HEK293 (cell line): ENCODE data around the gene FAM240A.

Experiments
- CTCF ChIA-PET: fragments of 350-600 bp; formaldehyde crosslinking; extraction: SDS; loops from one replicate; lab custom pipeline; 2021; ENCODE audit warnings: antibody characterized with exemption; lab: Yijun Ruan, JAX
- POLR2A ChIA-PET: fragments of 300-600 bp; formaldehyde crosslinking; extraction: SDS; loops from one replicate; lab custom pipeline; 2020; ENCODE audit warnings: antibody characterized with exemption, inconsistent platforms; lab: Yijun Ruan, JAX
- H3K27ac ChIP-seq: fragments of 200-500 bp; sonication (Bioruptor generic); 2 replicates; pipeline ENCODE4 v1.5.1; 2014; ENCODE audit warnings: low read depth, low read length, control low read depth, inconsistent platforms; ENCODE audit errors: extremely low read depth
- H3K36me3 ChIP-seq, 2 experiments: fragments of 200-500 bp in 1 of 2; sonication (Bioruptor generic) in 1 of 2; 1 replicate in 1 of 2; 2 replicates in 1 of 2; pipeline ENCODE4 v1.5.1; 2014 to 2017; ENCODE audit warnings: inconsistent platforms in 2 of 2, low read length in 2 of 2; ENCODE audit not compliant: control insufficient read depth in 2 of 2, insufficient read depth in 1 of 2
- H3K4me1 ChIP-seq: fragments of 200-500 bp; sonication (Bioruptor generic); 2 replicates; pipeline ENCODE4 v1.5.1; 2014; ENCODE audit warnings: mild to moderate bottlenecking, low read length, inconsistent platforms; ENCODE audit not compliant: control insufficient read depth, insufficient read depth
- H3K4me3 ChIP-seq: 2 replicates; pipeline ENCODE4 v1.5.1; 2011; ENCODE audit warnings: low read depth, mild to moderate bottlenecking, control low read depth, low read length, moderate library complexity
- H3K9me3 ChIP-seq: fragments of 200-500 bp; sonication (Bioruptor generic); 2 replicates; pipeline ENCODE4 v1.5.1; 2014; ENCODE audit warnings: low read depth, low read length, inconsistent platforms; ENCODE audit not compliant: control insufficient read depth, insufficient read depth
- AEBP2 ChIP-seq: fragments of 450-650 bp; formaldehyde crosslinking; IDR thresholded peaks from 2 replicates; pipeline ENCODE4 v1.5.1; 2016; ENCODE audit warnings: missing biosample characterization, missing genetic modification characterization, borderline replicate concordance
- CTCF ChIP-seq: fragments of 450-650 bp; formaldehyde crosslinking; IDR thresholded peaks from 2 replicates; pipeline ENCODE4 v1.5.1; 2016; ENCODE audit warnings: missing biosample characterization, missing genetic modification characterization
- KLF1 ChIP-seq: fragments of 450-650 bp; formaldehyde crosslinking; IDR thresholded peaks from 2 replicates; pipeline ENCODE4 v1.5.1; 2016; ENCODE audit warnings: missing biosample characterization, missing genetic modification characterization
- OVOL3 ChIP-seq: fragments of 450-650 bp; formaldehyde crosslinking; IDR thresholded peaks from 2 replicates; pipeline ENCODE4 v1.5.1; 2016; ENCODE audit warnings: missing biosample characterization, missing genetic modification characterization
- PATZ1 ChIP-seq: fragments of 450-650 bp; formaldehyde crosslinking; IDR thresholded peaks from 2 replicates; pipeline ENCODE4 v1.5.1; 2016; ENCODE audit warnings: missing biosample characterization, missing genetic modification characterization
- PBX3 ChIP-seq: sonication (generic); formaldehyde crosslinking; IDR thresholded peaks from 2 replicates; pipeline ENCODE4 v1.8.1; 2022; ENCODE audit warnings: mild to moderate bottlenecking, moderate library complexity, missing genetic modification reagents
- PRDM6 ChIP-seq: fragments of 450-650 bp; formaldehyde crosslinking; IDR thresholded peaks from 2 replicates; pipeline ENCODE4 v1.5.1; 2017; ENCODE audit warnings: missing biosample characterization, missing genetic modification characterization
- YY1 ChIP-seq: fragments of 450-650 bp; formaldehyde crosslinking; IDR thresholded peaks from 2 replicates; pipeline ENCODE4 v1.5.1; 2018; ENCODE audit warnings: missing biosample characterization, missing genetic modification characterization
- ZBTB21 ChIP-seq: fragments of 450-650 bp; formaldehyde crosslinking; IDR thresholded peaks from 2 replicates; pipeline ENCODE4 v1.5.1; 2017; ENCODE audit warnings: missing biosample characterization, missing genetic modification characterization
- ZFP41 ChIP-seq: fragments of 450-650 bp; formaldehyde crosslinking; IDR thresholded peaks from 2 replicates; pipeline ENCODE4 v1.5.1; 2016; ENCODE audit warnings: missing biosample characterization, missing genetic modification characterization, borderline replicate concordance
- ZNF114 ChIP-seq: fragments of 450-650 bp; formaldehyde crosslinking; IDR thresholded peaks from 2 replicates; pipeline ENCODE4 v1.5.0; 2017; ENCODE audit warnings: missing biosample characterization, missing genetic modification characterization
- ZNF175 ChIP-seq: fragments of 450-650 bp; formaldehyde crosslinking; IDR thresholded peaks from 2 replicates; pipeline ENCODE4 v1.5.1; 2016; ENCODE audit warnings: missing biosample characterization, missing genetic modification characterization
- ZNF202 ChIP-seq: fragments of 450-650 bp; formaldehyde crosslinking; IDR thresholded peaks from 2 replicates; pipeline ENCODE4 v1.5.1; 2016; ENCODE audit warnings: missing biosample characterization, missing genetic modification characterization, borderline replicate concordance
- ZNF211 ChIP-seq: fragments of 450-650 bp; formaldehyde crosslinking; IDR thresholded peaks from 2 replicates; pipeline ENCODE4 v1.5.1; 2016; ENCODE audit warnings: low read depth, missing biosample characterization, missing genetic modification characterization
- ZNF341 ChIP-seq: fragments of 450-650 bp; formaldehyde crosslinking; IDR thresholded peaks from 2 replicates; pipeline ENCODE4; 2016; ENCODE audit warnings: low read depth, missing biosample characterization, missing genetic modification characterization
- ZNF391 ChIP-seq: fragments of 450-650 bp; formaldehyde crosslinking; IDR thresholded peaks from 2 replicates; pipeline ENCODE4 v1.5.1; 2016; ENCODE audit warnings: low read depth, missing biosample characterization, missing genetic modification characterization, borderline replicate concordance
- ZNF404 ChIP-seq: fragments of 450-650 bp; formaldehyde crosslinking; IDR thresholded peaks from 2 replicates; pipeline ENCODE4 v1.5.1; 2017; ENCODE audit warnings: missing biosample characterization, missing genetic modification characterization
- ZNF513 ChIP-seq: fragments of 450-650 bp; IDR thresholded peaks from 2 replicates; pipeline ENCODE4 v1.5.1; 2018; ENCODE audit warnings: missing biosample characterization, missing genetic modification characterization
- ZNF514 ChIP-seq: fragments of 450-650 bp; formaldehyde crosslinking; IDR thresholded peaks from 2 replicates; pipeline ENCODE4 v1.5.1; 2016; ENCODE audit warnings: missing biosample characterization, missing genetic modification characterization
- ZNF704 ChIP-seq: fragments of 450-650 bp; formaldehyde crosslinking; IDR thresholded peaks from 2 replicates; pipeline ENCODE4 v1.5.1; 2016; ENCODE audit warnings: missing biosample characterization, missing genetic modification characterization
- ZNF76 ChIP-seq: fragments of 450-650 bp; formaldehyde crosslinking; IDR thresholded peaks from 2 replicates; pipeline ENCODE4; 2016; ENCODE audit warnings: low read depth, missing biosample characterization, missing genetic modification characterization, borderline replicate concordance
- ZSCAN16 ChIP-seq: fragments of 450-650 bp; formaldehyde crosslinking; IDR thresholded peaks from 2 replicates; pipeline ENCODE4 v1.5.1; 2016; ENCODE audit warnings: missing biosample characterization, missing genetic modification characterization
- ZSCAN18 ChIP-seq: fragments of 450-650 bp; formaldehyde crosslinking; IDR thresholded peaks from 2 replicates; pipeline ENCODE4 v1.5.1; 2016; ENCODE audit warnings: missing biosample characterization, missing genetic modification characterization
- ZSCAN5A ChIP-seq: fragments of 450-650 bp; formaldehyde crosslinking; IDR thresholded peaks from 2 replicates; pipeline ENCODE4 v1.5.1; 2016; ENCODE audit warnings: missing biosample characterization, missing genetic modification characterization

FAM240A gene

GRCh38 chr3:46640927-46641326 is 28.6 kb downstream of the FAM240A start (continued):
- TF ChIP-seq PBX3 (CRISPR knock-in tag) (no peak), ZNF175 (no peak), KLF1 (tag by site-specific recombination) (no peak), ZNF202 (tag by site-specific recombination) (no peak), ZBTB21 (tag by site-specific recombination) (no peak), ZNF211 (tag by site-specific recombination) (no peak), ZNF404 (tag by site-specific recombination) (no peak), AEBP2 (no peak), ZSCAN5A (no peak), PATZ1 (tag by site-specific recombination) (no peak), ZSCAN16 (tag by site-specific recombination) (no peak), ZNF114 (tag by site-specific recombination) (no peak)

- CTCF ChIA-PET: no interaction called here
- Histone ChIP-seq H3K4me1 (no peaks in the 10 kb centered on the region), H3K36me3 (no peaks in the 10 kb centered on the region), H3K27ac (no peak overlapping the region), H3K4me3 (no peak overlapping the region), H3K9me3 (no peaks in the 10 kb centered on the region)
- POLR2A ChIA-PET: no interaction called here
- TF ChIP-seq ZSCAN18 (no peak), ZFP41 (tag by site-specific recombination) (no peak), ZNF391 (tag by site-specific recombination) (no peak), ZNF341 (tag by site-specific recombination) (no peak), OVOL3 (tag by site-specific recombination) (no peak), ZNF404 (tag by site-specific recombination) (no peak), PRDM6 (tag by site-specific recombination) (no peak), ZNF704 (no peak), ZNF514 (tag by site-specific recombination) (no peak), CTCF (tag by site-specific recombination) (no peak), ZNF513 (tag by site-specific recombination) (no peak), ZNF76 (tag by site-specific recombination) (no peak), YY1 (tag by site-specific recombination) (no peak)
These were observed 30.6 kb downstream of the FAM240A start for GRCh38 chr3:46642971-46643370.
